ENCODE data around the gene XYLT1.

Gene XYLT1

DNA sequence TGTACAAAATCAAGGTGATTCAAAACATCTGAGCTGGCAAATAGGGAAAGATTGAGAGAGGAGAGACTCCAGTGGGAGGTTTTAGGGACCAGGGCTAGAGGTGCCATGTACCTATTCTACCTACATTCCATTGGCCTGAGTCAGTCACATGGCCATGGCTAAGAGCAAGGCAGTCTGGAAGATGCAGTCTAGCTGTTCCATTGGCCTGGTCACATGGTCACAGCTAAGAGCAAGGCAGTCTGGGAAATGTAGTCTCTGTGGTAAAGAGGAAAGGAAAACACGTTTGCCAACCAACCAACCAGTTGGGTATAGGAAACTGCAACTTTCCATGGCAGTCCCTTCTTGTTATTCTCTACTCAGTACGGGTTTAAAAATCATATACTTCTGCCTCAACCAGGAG is 369.1 kb downstream of the XYLT1 start:
- no peak for DNase-seq (ENCODE audit: low spot score)

DNA sequence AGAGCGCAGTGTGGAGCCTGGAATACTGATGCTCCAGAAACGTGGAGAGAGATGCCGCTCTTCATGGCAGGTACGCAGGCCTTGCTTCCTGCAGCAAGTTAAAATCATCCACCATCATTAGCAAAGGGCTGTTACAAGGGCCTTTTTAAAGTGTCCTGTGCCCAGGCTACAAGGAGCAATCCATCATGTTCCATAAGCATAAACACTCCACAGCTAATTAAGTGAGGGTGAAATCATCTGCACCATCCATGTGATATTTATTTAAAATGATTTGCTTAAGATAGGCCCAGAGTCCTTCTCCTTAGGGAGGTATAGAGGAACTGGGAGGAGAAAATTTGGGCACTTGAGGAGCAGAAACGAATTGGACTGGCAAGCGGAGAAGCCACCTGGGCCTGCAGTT is 372.1 kb downstream of the XYLT1 start:
- no peak for DNase-seq (ENCODE audit: low spot score)

GRCh38 chr16:17084130-17084529 is 386.6 kb downstream of the XYLT1 start:
- DNase-seq (ENCODE audit: low spot score): no peak

DNA sequence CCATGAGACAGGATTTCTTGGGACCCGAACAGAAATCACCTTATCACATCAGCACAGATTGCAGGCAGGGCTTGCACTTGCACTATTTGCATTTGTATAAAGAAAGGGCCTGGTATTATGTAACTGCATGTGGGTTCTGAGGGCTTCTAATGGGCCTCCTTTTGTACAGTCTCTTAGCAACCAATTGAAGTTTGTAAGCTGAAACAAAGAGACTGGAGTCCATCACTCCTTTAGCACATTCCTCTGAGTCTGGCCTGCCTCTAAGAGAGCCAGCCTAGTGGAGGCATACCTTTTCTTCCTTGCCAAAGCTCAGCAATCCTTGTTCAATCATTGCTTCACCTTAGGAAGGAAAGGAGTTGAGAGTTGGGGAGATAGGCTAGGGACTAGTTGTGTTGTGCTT is 387.1 kb downstream of the XYLT1 start:
- no peak for DNase-seq (ENCODE audit: low spot score)

GRCh38 chr16:17082095-17082882 is 388.5 kb downstream of the XYLT1 start:
- no peak for DNase-seq (ENCODE audit: low spot score)

DNA sequence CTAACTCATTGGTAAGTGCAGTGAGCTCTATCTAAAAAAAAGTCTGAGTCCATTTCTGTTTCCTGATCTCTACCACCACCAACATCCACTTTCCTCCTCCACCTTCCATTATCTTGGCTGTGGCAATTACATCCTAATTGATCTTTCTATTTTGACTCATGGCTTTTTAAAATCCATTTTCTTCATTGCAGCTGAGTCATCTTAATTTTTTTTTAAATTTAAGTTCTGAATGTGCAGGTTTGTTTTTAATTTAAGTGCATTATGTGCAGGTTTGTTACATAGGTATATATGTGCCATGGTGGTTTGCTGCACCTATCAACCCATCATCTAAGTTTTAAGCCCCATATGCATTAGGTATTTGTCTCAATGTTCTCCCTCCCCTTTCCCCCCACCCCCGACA is 390.7 kb downstream of the XYLT1 start:
- DNase-seq (ENCODE audit: low spot score): no peak

- DNase-seq (ENCODE audit: low spot score): no peak
These were observed 391.7 kb downstream of the XYLT1 start for GRCh38 chr16:17078931-17079631.

GRCh38 chr16:17076818-17077498 is 393.8 kb downstream of the XYLT1 start:
- no peak for DNase-seq (ENCODE audit: low spot score)

DNA sequence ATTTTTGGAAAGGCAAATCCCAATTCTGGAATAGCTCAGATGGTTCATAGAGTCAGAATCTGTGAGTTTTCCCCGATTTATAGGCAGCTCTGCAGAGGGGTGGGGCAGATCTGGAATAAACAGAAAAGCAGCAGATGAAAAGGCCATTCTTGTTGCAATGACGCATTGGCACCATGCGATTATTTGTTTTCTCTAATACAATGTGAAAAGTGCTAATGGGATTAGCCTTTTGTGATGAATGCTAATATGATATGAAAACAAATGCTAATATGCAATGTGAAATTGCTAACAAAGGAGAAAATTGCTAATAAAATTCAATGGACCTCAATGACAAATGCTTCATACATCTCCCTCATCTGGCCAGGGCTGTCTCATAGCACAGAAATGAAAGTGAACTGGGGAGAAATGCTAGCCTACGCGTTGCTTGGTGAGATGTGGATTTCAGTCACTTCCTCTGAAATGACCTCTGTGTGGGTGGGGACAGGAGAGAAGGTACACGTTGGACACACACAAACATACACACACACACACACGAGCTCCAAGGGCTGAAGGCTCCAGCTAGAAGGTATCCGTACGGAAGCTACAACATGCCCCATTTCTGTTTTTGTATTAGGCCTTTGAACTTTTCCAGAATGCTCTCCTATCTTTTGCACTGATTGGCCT is 394.5 kb downstream of the XYLT1 start:
- DNase-seq (ENCODE audit: low spot score): peak; percentile 53

DNA sequence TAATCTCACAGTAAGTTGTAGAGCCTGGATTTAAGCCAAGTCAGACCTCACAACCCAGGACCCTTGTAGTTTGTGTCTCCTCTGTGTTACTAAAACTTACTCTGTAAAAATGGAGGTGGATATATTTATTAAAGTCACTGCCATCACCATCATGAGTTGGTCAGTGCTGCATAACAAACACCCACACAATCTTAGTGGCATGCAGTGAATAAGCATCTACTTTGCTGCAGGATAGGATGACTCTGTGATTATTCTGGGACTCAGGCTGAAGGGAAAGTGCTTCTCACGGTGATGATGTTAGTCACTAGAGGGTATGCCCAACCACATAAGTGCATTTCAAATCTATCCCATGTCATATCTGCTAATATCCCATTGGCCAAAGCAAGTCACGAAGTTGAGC is 398.7 kb downstream of the XYLT1 start:
- no peak for DNase-seq (ENCODE audit: low spot score)

DNA sequence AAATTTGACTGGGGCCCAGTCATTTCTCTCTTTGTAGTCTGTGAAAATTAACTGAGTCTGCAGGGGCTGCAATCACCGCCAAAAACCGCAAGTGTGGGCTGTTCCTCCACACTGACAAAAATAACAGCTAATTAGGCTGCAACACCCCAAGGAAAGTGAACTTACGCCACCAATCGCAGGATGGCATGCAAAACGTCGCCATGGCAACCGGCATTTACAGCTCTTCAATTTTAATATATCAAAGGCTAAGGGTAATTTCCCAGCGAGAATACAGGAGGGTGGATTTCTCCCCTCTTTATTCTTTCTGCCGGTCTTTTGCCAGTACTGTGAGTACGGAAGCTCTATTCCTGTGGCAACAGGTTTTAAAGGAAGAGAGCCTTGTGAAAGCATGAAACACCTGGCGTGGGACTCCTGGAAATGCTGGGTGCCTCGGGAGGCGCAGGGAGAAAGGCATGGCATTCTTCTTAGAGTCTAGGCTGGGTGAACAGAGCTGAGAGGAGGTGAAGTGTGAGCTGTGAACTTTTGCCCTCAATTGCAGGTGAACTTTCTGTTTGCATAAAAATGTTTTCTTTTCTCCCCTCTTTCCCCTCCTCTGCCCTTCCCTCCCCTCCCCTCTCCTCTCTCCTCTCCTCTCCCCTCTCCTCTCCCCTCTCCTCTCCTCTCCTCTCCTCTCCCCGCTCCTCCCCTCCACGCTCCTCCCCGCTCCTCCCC is 399.7 kb downstream of the XYLT1 start:
- DNase-seq (ENCODE audit: low spot score): no peak

DNA sequence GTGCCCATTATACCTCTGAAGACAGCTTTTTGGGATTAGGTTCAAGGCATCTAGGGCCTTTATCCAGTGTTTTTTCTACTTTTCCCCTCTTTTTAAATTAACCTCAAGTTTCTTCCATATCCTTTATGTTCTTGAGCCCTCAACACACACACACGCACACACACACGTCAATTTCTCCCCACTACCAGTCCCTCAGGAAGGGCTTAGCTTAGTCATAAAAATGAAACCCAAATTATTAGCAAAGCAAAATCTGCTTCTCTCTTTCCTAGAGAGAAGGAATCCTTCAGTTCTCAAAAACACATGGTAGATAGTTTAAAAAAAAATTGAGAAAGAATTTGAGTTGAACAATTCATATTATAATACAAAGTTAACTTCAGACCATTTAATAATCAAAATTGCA is 401.1 kb downstream of the XYLT1 start:
- no peak for DNase-seq (ENCODE audit: low spot score)

GRCh38 chr16:17068524-17068923 is 402.2 kb downstream of the XYLT1 start:
- no peak for DNase-seq (ENCODE audit: low spot score)

DNA sequence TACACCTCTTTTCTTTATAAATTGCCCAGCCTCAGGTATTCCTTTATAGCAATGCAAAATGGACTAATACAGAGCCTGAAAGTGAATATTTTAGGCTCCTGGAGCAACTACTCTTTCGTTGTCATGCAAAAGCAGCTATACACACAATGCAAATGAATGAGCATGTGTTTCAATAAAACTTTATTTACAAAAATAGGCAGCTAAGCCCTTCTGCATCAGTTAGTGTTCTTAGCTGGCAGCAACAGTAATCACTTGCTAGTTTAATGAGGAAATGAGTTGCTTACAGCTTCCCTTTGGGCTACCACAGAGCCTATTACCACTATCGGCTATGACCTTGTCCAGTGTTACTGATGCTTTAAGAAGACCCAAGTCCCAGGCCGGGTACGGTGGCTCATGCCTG is 402.9 kb downstream of the XYLT1 start:
- no peak for DNase-seq (ENCODE audit: low spot score)

DNA sequence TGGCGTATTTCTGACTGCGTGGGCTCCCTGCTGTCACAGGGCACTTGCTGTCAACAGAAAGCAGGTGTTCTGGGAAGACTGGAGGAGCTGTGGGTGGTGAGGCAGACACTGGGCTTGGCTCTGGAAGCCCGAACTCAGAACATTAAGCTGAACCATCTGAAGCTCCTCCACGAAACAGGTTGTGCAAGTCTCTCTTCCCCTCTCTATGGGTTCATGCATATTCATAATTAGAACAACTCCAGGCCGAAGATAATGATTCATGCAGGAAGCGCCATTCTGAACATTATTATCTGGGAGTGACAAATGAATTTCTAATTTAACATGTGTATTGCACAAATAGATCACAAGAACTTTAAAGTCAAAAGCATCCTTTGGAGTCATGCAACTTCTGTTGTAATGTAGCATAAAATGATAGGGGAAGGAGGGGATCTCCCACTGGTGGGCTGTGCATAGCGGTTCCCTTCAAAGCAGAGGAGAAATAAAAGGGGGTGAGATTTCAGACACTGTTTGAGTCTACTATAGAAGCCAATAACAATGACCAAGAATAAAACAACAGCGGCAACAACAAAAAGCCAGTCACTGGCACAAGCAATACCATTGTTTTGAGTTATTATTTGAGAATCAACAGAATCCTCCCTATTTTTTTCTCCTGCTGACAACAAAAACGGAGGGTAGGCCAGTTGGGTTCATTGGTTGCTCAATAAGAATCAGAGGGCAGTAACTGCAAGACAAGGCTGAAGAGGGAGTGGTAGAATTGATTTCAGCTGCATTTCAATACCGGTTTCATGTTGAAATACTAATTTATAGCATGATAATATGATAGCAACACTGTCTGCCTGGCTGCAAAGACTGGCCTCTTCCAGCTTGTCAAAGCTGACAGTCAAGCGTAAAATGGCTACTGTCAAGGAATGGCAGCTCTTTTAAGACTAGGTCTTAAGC is 407.3 kb downstream of the XYLT1 start:
- no peak for DNase-seq (ENCODE audit: low spot score)

GRCh38 chr16:17062676-17063075 is 408.1 kb downstream of the XYLT1 start:
- DNase-seq (ENCODE audit: low spot score): no peak

GRCh38 chr16:17061326-17061725 is 409.4 kb downstream of the XYLT1 start:
- DNase-seq (ENCODE audit: low spot score): no peak

DNA sequence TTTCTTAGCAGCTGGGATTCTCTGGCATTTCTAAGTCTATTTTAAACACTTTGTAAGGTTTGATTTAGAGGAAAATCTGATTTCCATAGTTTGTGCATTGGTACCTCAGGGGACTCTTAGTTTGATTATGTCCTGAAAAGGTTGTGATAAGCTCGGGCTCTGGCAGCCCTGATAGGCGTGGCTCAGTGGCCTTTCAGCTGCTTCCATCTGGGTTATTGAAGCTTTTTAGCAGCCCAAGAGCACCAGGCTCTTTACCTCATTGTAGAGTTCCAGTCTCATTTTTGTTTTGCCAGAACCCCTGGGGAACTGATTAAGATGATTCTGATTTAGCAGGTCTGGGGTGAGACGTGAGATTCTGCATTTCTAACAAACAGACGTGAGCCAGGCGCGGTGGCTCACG is 412.3 kb downstream of the XYLT1 start:
- no peak for DNase-seq (ENCODE audit: low spot score)

GRCh38 chr16:17056666-17057065 is 414.1 kb downstream of the XYLT1 start:
- no peak for DNase-seq (ENCODE audit: low spot score)

DNA sequence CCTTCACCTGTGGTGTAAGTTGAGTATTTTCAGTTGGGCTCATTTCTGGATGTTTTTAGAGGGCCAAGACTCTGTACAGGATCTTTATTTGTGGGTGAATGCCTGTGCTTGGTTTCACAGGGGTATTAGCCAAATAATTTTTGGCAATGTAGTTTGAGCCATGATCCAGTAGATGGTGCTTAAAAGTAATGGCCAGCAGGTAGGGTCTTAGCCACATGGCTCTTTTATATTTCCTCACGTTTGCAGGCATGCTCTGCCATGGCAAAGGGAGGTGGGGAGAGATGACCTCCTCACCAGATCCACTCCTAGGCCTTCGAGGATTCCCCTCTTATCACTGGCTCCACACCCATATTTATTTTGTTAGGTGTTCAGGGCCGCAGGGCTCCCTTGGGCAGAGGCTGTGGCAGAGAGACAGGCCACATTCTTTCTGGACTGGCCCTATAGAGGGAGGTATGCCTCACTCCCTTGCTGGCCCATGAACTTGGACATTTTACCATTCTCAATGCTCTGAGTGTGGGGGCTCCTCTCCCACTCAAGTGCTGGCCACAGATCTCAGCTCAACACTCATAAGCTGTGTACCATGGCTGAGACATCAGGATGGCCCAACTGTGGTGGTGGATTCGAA is 417.1 kb downstream of the XYLT1 start:
- no peak for DNase-seq (ENCODE audit: low spot score)
